H1 (cell line): ENCODE data around the gene KLHL29. TPM values are rescaled to one million over a fixed set of nuclear protein-coding genes. Genes with fewer than 3 reads are reported as not detected.
"Not testable (repeated sequence)": the region's sequence is repeated elsewhere in the genome, so short reads cannot be mapped to it uniquely, and the experiment has no call there.

ENCODE experiments used
- CTCF ChIA-PET: fragments of 300-600 bp; sonication (Branson Sonifier 250); formaldehyde crosslinking; loops from one replicate; lab custom pipeline; 2021; ENCODE audit not compliant: partially characterized antibody; lab: Charles Lee
- POLR2A ChIA-PET: fragments of 300-600 bp; sonication (Branson Sonifier 250); formaldehyde crosslinking; loops from one replicate; lab custom pipeline; 2021; ENCODE audit warnings: inconsistent platforms; ENCODE audit not compliant: partially characterized antibody; lab: Charles Lee
- DNase-seq, 2 experiments: peaks; one replicate each; pipeline versions ENCODE4 v3.0.0 to v3.0.0-alpha.2; 2010 to 2022; ENCODE audit warnings: low spot score in 2 of 2, low read depth in 1 of 2, mixed read lengths in 1 of 2
- FAIRE-seq: peaks from 2 replicates; lab custom pipeline; 2011; peaks lifted over from hg19 to GRCh38; lab: Jason Lieb, UNC
- H2AFZ ChIP-seq: 2 replicates; pipeline ENCODE4 v1.8.1; 2012; ENCODE audit warnings: low read length, inconsistent platforms
- H2AK5ac ChIP-seq: 2 replicates; pipeline ENCODE4 v1.6.1; 2013; ENCODE audit warnings: low read depth, low read length
- H2BK120ac ChIP-seq: replicated peaks from 2 replicates; pipeline ENCODE3; 2013; ENCODE audit warnings: low read depth, low read length, inconsistent platforms
- H2BK12ac ChIP-seq: 2 replicates; pipeline ENCODE4 v1.6.1; 2013; ENCODE audit warnings: low read depth, low read length
- H2BK15ac ChIP-seq: 2 replicates; pipeline ENCODE4 v1.6.1; 2013; ENCODE audit warnings: low read length
- H2BK20ac ChIP-seq: 2 replicates; pipeline ENCODE4 v1.6.1; 2013; ENCODE audit warnings: low read length
- H2BK5ac ChIP-seq: 2 replicates; pipeline ENCODE4 v1.6.1; 2013; ENCODE audit warnings: low read depth, low read length
- H3K14ac ChIP-seq: 2 replicates; pipeline ENCODE4 v1.6.1; 2013; ENCODE audit warnings: inconsistent platforms; ENCODE audit not compliant: insufficient read length
- H3K18ac ChIP-seq: 2 replicates; pipeline ENCODE4 v1.6.1; 2013; ENCODE audit warnings: low read length; ENCODE audit errors: extremely low read depth
- H3K23ac ChIP-seq: 2 replicates; pipeline ENCODE4 v1.6.1; 2013; ENCODE audit warnings: inconsistent platforms; ENCODE audit not compliant: insufficient read length
- H3K23me2 ChIP-seq: 2 replicates; pipeline ENCODE4 v1.6.1; 2013; ENCODE audit warnings: low read depth, low read length
- H3K27ac ChIP-seq: 2 replicates; pipeline ENCODE4 v1.6.1; 2011; ENCODE audit warnings: low read depth, low read length, inconsistent platforms
- H3K27me3 ChIP-seq, 4 experiments: replicated peaks in 1 of 4; 1 replicate in 1 of 4; 2 replicates in 3 of 4; pipeline versions ENCODE4 v1.6.1 to v1.8.1; 2011 to 2013; ENCODE audit warnings: low read length in 3 of 4, mild to moderate bottlenecking in 3 of 4, inconsistent platforms in 2 of 4, mixed read lengths in 2 of 4, moderate library complexity in 1 of 4; ENCODE audit not compliant: control insufficient read depth in 3 of 4, insufficient read depth in 3 of 4; ENCODE audit errors: extremely low read depth in 1 of 4
- H3K36me3 ChIP-seq, 4 experiments: 2 replicates each; pipeline versions ENCODE4 v1.6.1 to v1.8.1; 2011 to 2013; ENCODE audit warnings: mild to moderate bottlenecking in 4 of 4, low read length in 3 of 4, moderate library complexity in 2 of 4, control low read depth in 1 of 4, inconsistent platforms in 1 of 4; ENCODE audit not compliant: insufficient read depth in 4 of 4, control insufficient read depth in 2 of 4
- H3K4ac ChIP-seq: replicated peaks from 2 replicates; pipeline ENCODE3; 2013; ENCODE audit warnings: low read length, low read depth, mixed read lengths, inconsistent platforms; ENCODE audit not compliant: insufficient read length
- H3K4me1 ChIP-seq, 4 experiments: replicated peaks in 1 of 4; 1 replicate in 1 of 4; 2 replicates in 3 of 4; pipeline versions ENCODE4 v1.6.1 to v1.8.1; 2011 to 2013; ENCODE audit warnings: low read length in 3 of 4, inconsistent platforms in 2 of 4, mixed read lengths in 1 of 4; ENCODE audit not compliant: insufficient read depth in 4 of 4, control insufficient read depth in 3 of 4
- H3K4me2 ChIP-seq, 2 experiments: 2 replicates each; pipeline versions ENCODE4 v1.6.1 to v1.8.1; 2011 to 2013; ENCODE audit warnings: low read depth in 2 of 2, low read length in 2 of 2, control low read depth in 1 of 2, inconsistent platforms in 1 of 2, mild to moderate bottlenecking in 1 of 2; ENCODE audit not compliant: insufficient read depth in 1 of 2
- H3K4me3 ChIP-seq, 4 experiments: fragments of 200-600, 300-600 bp in 1 of 4; sonication (generic), shearing (Covaris generic), sonication (Bioruptor Twin) in 1 of 4; 2 replicates each; pipeline versions ENCODE4 v1.5.1 to v1.8.1; 2011 to 2016; ENCODE audit warnings: low read length in 4 of 4, low read depth in 3 of 4, control low read depth in 2 of 4, inconsistent platforms in 2 of 4, mild to moderate bottlenecking in 2 of 4, mixed read lengths in 1 of 4, moderate library complexity in 1 of 4; ENCODE audit not compliant: insufficient read depth in 2 of 4; ENCODE audit errors: extremely low read depth in 1 of 4
- H3K56ac ChIP-seq: replicated peaks from 2 replicates; pipeline ENCODE3; 2013; ENCODE audit warnings: low read depth, mild to moderate bottlenecking, mixed read lengths, low read length, inconsistent platforms; ENCODE audit not compliant: insufficient read length
- H3K79me1 ChIP-seq: 2 replicates; pipeline ENCODE4 v1.6.1; 2013; ENCODE audit warnings: low read depth, low read length, control low read depth
- H3K79me2 ChIP-seq, 2 experiments: 2 replicates each; pipeline versions ENCODE4 v1.6.1 to v1.8.1; 2012 to 2013; ENCODE audit warnings: low read length in 2 of 2, mild to moderate bottlenecking in 2 of 2, inconsistent platforms in 1 of 2; ENCODE audit not compliant: insufficient read depth in 2 of 2, control insufficient read depth in 1 of 2
- H3K9ac ChIP-seq, 4 experiments: replicated peaks in 1 of 4; 1 replicate in 1 of 4; 2 replicates in 3 of 4; pipeline versions ENCODE4 v1.6.1 to v1.8.1; 2011 to 2013; ENCODE audit warnings: low read depth in 3 of 4, low read length in 3 of 4, control low read depth in 2 of 4, mild to moderate bottlenecking in 2 of 4, moderate library complexity in 2 of 4, inconsistent platforms in 1 of 4; ENCODE audit errors: extremely low read depth in 1 of 4
- H3K9me3 ChIP-seq, 2 experiments: 2 replicates each; pipeline versions ENCODE4 v1.6.1 to v1.8.1; 2012 to 2013; ENCODE audit warnings: mild to moderate bottlenecking in 2 of 2, moderate library complexity in 2 of 2, control low read depth in 1 of 2, inconsistent platforms in 1 of 2, low read depth in 1 of 2, low read length in 1 of 2, mixed read lengths in 1 of 2; ENCODE audit not compliant: insufficient read depth in 2 of 2
- H4K20me1 ChIP-seq, 2 experiments: replicated peaks in 1 of 2; 2 replicates each; pipeline versions ENCODE3 to v1.8.1; 2011 to 2013; ENCODE audit warnings: inconsistent platforms in 2 of 2, low read length in 2 of 2, mild to moderate bottlenecking in 1 of 2; ENCODE audit not compliant: insufficient read depth in 2 of 2, control insufficient read depth in 1 of 2
- H4K5ac ChIP-seq: 2 replicates; pipeline ENCODE4 v1.6.1; 2013; ENCODE audit warnings: low read length, low read depth, mixed read lengths, inconsistent platforms; ENCODE audit not compliant: insufficient read length
- H4K8ac ChIP-seq: 2 replicates; pipeline ENCODE4 v1.8.0; 2013; ENCODE audit warnings: mild to moderate bottlenecking, moderate library complexity, low read length, inconsistent platforms; ENCODE audit not compliant: insufficient read depth; ENCODE audit errors: extremely low read depth
- H4K91ac ChIP-seq: replicated peaks from 2 replicates; pipeline ENCODE3; 2013; ENCODE audit warnings: low read length, mixed read lengths, inconsistent platforms; ENCODE audit not compliant: insufficient read length
- WGBS, 2 experiments: shearing (Covaris generic) in 1 of 2; methylation state at CpG; one replicate each; pipeline versions ENCODE4 v1.1.6 to v1.1.7; 2013 to 2015; ENCODE audit warnings: low lambda C conversion rate in 2 of 2, mixed read lengths in 2 of 2, inconsistent platforms in 1 of 2, low coverage in 1 of 2, missing lambda C conversion rate in 1 of 2; ENCODE audit not compliant: insufficient replicate concordance in 2 of 2, insufficient coverage in 1 of 2, insufficient read length in 1 of 2; ENCODE audit errors: extremely low coverage in 1 of 2, missing lambda C conversion rate in 1 of 2; 5-methylcytosine and 5-hydroxymethylcytosine counted together
- polyA plus RNA-seq, 7 experiments: library from polyadenylated mRNA; depleted of rRNA in 3 of 7; stranded (reverse) in 5 of 7; unstranded in 2 of 7; fragments of >200 nt in 5 of 7; fragments of 200-250 nt in 2 of 7; gene quantifications; 1 replicate in 5 of 7; 2 replicates in 1 of 7; 4 replicates in 1 of 7; pipeline versions ENCODE4 v1.2.1 to v1.2.3, GENCODE V29; 2011 to 2013; ENCODE audit warnings: missing spikeins in 2 of 7, mixed read lengths in 2 of 7
- total RNA-seq: library from RNA; stranded (reverse); fragmentation: NEBNext Ultra II Directional; extraction: Animal tissue kit (Norgen Biotek cat#: 25700); gene quantifications from 2 replicates; pipeline ENCODE4 v1.2.1, GENCODE V29; 2021

The KLHL29 gene
- total and polyA plus RNA-seq, 2 of the 8 experiments (the other 6 are each of a cell fraction or from before 2014, with no cell fraction given): 1.1 to 4.7 TPM

- H2BK12ac ChIP-seq: not testable (repeated sequence)
Measured at GRCh38 chr2:23736783-23737182, 351.8 kb downstream of the KLHL29 start.

More at GRCh38 chr2:23736783-23737182, 351.8 kb downstream of the KLHL29 start:
- H3K56ac ChIP-seq, H3K4me3 ChIP-seq, H3K18ac ChIP-seq, H2BK15ac ChIP-seq, H3K23ac ChIP-seq, H3K36me3 ChIP-seq, H3K23me2 ChIP-seq, H4K8ac ChIP-seq, CTCF ChIA-PET, H2AFZ ChIP-seq, H2BK5ac ChIP-seq, DNase-seq, H3K27me3 ChIP-seq, H3K14ac ChIP-seq, H3K4ac ChIP-seq, H3K79me2 ChIP-seq, H2AK5ac ChIP-seq, H3K79me1 ChIP-seq, H2BK120ac ChIP-seq, H4K20me1 ChIP-seq, H3K9ac ChIP-seq, H2BK20ac ChIP-seq, H3K4me2 ChIP-seq, H4K5ac ChIP-seq, POLR2A ChIA-PET, H3K27ac ChIP-seq, H4K91ac ChIP-seq, H3K4me1 ChIP-seq, FAIRE-seq: not testable (repeated sequence)
- peaks cover 8 to 14% of the 10 kb centered on the region in 2 experiments; a peak in 2 of 4 replicates for H3K9me3 ChIP-seq
- 90% methylated on average over 8 of the region's 9 CpGs; no CpG with 5 or more reads in 1 of the 2 experiments for WGBS, 2 experiments
